ENCODE measurements around the gene PPP2R2C.

The PPP2R2C gene

DNA sequence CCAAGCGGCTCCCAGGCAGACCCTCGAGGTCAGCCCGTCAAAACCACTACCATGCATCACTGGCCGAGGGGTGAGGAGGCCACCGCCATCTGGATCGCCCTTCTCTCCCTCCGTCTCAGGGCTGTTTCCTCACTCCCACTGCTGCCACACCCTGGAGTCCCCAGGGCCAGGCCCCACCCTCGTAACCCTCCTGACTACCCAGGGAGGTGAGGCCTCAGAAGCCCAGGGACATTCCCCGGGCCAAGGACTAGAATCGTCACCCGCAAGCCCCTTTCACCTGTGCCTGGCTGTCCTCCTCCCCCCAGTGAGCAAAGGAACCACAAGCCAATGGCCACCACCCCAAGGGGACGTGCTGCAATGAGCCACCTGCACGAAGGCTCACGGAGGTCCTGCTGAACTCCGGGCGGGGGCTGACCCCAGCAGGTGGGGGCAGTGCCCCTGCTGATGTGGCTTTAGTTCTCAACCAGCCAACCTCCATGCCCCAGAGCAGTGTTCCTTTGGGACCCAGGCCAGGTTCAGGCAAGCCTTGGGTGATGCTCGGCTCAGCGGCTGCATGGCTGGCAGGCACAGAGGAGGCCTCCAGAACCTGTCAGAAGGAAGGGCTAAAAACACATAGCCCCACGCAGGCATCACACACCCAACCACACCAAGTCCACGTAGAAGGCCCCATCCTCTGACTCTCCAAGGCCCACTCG is 23.8 kb downstream of the PPP2R2C start:
- DNase-seq (ENCODE audit: low spot score), result no peak

GRCh38 chr4:6447672-6448171 is 24.7 kb downstream of the PPP2R2C start:
- DNase-seq (ENCODE audit: low spot score), result no peak

DNA sequence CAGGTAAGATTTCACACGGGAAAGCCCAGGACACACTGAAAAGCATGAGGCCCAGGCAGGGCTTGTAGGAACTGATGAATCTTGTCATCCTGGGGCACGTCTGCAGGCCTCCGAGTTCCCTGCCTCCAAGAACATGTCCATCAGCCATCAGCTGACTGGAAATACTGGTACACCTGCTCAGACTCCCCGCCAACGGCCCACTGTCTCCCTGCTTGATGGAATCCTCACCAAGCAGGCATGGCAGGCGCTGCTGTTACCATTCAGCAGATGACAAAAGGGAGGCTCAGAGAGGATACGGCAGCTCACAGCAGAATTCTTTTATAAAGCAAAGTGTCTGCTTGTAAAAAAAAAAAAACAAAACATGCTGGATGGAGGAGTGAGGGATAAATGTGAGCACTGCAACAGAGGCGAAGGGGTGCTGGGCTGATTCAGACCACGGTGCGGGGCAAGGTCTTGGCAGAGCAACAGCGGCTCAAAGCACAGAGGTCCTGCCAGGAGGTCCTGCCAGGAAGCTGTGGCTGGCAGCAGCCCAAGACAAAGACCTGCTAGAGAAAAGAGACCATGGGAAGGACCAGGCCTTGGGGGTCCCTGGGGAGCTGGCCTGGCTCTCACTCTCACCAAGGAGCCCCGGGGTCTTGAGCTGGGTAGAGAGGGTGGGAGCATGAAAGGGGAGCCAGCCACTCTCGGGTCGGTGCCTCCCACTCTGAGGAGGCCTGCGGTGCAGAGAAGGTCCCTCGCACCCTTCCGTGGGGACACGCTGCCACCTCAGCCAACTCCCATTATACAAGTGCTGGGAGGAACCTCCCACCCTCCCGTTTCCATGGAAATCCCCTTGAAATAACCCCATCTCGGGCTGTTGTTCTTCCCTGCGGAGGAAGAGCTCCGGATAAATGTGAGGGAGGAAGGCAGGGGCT is 25.6 kb downstream of the PPP2R2C start:
- no peak for DNase-seq (ENCODE audit: low spot score)

DNA sequence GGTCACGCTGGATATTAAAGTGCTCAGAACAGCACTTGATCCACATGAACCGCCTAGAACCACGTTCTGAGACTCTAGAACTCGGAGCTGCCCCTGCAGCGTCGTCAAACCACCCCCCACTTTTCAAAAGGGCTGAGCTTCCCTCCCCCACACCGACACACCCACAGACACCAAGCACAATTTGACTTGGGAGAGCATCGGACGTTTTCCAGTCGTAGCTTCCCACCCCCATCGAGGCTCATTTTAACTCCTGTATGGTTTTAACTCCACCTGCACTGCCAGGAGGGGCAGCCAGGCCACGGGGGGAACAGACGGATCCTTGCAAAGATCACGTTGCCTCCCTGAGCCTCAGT is 26.3 kb downstream of the PPP2R2C start:
- no peak for DNase-seq (ENCODE audit: low spot score)

GRCh38 chr4:6445403-6446129 is 26.8 kb downstream of the PPP2R2C start:
- no peak for DNase-seq (ENCODE audit: low spot score)

GRCh38 chr4:6444582-6444981 is 27.8 kb downstream of the PPP2R2C start:
- DNase-seq (ENCODE audit: low spot score), result no peak

GRCh38 chr4:6443035-6444023 is 29.1 kb downstream of the PPP2R2C start:
- DNase-seq (ENCODE audit: low spot score), result no peak

DNA sequence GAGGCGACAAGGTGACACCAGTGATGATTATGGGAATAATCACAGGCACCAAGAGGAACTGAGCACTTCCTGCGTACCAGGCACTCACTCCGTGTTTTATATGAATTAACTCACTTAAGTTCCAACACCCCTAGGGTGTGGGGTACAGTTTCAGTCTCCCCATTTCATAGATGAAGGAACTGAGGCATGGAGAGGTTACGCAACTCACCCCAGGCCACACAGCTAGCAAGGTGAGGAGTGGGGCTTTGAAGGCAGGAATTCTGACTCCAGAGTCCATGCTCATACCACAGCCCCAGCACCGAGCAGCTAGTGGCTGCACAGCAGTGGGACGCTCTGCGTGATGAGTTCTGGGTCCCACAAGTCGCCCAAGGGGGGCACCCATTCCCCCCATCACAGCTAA is 29.9 kb downstream of the PPP2R2C start:
- DNase-seq (ENCODE audit: low spot score), result no peak

DNA sequence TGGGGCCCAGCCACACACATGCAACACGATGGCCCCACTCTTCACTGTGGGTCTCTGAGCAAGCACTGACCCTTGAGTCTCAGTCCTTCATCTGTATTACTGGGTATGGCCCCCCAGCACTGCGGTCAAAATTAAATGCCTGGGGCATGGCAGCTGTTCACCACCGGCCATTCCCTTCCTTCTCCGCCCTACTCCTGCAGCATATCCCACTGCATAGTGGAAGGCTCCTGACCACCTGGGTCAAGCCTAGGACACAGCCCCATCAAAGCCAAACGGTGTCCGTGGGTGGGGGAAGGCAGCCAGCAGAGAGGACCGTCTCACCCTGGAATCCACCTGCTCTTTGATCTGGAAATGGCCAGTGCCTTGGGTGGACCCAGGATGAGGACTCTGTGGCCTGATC is 30.7 kb downstream of the PPP2R2C start:
- no peak for DNase-seq (ENCODE audit: low spot score)

- DNase-seq (ENCODE audit: low spot score), result no peak
These were observed 31.2 kb downstream of the PPP2R2C start for GRCh38 chr4:6441202-6441582.

DNA sequence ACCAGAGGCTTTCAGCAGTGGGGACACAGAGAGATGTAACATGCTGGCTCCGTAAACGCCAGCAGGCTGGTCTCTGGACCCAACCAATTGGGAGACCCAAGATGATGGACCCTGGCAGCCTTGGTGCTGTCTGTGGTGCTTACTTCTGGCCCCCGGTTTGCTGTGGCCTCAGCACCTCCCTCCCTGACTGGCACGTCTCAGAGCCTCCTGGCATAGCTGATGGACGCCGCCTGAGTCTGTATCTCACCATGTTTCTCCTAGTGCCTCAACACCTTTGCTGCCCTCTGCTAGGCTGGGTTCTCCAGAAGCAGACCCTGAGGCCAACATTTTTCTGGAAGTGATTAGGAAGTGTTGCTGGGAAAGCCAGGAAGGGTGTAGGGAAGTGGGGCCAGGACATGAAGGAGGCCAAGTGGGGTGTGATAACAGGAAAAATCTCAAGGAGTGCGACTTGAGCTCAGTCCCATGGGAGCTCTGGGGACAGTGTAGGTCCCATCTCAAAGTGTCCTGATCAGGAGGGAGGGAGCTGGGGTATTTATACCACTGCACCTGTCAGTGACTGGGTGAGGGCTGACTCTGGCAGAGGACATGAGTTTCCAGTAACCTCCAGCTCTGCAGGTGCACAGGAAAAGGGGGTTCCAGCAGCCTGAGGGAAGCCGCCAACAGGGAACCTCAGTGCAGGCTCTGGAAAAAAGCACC is 31.8 kb downstream of the PPP2R2C start:
- no peak for DNase-seq (ENCODE audit: low spot score)

GRCh38 chr4:6439120-6439762 is 33.2 kb downstream of the PPP2R2C start:
- no peak for DNase-seq (ENCODE audit: low spot score)

DNA sequence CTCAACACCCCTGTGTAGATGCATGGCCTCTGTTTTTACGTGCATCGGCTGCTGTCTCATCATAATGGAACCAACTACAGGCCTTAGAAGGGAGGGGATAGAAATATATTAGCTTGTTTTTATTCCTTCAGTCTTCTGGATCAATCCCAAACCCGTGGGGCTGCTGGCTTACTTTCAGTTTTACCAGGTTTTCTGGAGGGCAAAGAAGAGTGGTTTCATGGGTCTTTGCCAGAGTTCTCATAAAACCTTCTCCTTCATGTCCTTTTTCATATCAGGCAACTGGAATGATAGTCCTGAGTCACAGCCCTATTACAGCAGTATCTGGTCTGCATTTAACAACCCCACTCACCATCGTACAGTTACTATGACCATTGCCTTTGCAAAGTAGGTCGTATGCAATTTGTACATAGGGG is 34.6 kb downstream of the PPP2R2C start:
- DNase-seq (ENCODE audit: low spot score), result no peak

GRCh38 chr4:6435010-6435409 is 37.4 kb downstream of the PPP2R2C start:
- no peak for DNase-seq (ENCODE audit: low spot score)

DNA sequence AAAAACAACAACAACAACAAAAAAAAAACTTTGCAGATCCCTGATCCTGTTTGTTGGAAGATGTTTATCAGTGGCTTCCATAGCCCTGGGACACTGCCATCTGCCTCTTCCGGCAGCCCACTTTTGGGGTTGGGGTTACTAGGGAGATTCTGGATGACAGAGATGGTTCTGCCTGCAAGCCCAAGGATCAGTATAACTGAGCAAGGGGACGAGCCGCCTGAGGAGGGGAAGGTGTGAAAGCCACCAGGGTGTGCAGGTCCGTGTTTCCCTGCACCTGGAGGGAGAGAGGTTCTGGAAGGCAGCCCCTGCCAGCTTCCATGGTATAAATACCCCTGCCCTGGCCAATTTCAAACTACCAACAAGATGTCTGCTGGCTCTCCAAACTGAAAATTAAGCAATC is 41.5 kb downstream of the PPP2R2C start:
- no peak for DNase-seq (ENCODE audit: low spot score)

DNA sequence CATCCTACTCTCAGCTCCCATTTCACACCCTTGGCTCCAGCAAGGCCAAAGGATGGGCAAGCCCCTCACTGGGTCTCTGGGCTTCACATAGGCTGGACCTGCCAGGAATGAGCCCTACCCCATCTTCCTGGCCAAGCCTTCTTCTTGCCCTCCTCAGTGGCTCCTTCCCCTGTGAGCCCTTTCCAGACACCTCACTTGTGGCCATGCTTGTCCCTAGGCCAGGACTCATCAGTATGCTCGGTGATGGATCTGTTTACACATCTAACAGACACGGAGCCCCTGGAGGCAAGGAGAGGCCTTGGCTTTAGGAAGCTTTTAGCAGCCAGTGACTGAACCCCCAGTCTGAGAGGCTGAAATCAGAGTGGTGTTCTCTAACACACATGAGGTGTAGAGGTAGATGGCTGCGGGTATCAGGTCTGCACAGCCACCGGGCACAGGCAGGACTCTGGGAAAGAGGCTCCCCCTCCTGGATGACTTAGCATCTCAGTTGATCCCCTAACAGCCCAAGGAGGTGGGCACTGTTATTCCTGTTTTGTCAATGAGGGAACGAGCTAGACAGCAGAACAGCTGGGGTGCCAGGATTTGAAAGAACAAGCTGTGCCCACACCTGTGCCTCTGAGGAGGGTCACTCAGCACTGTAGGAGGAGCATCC is 44.8 kb downstream of the PPP2R2C start:
- no peak for DNase-seq (ENCODE audit: low spot score)

DNA sequence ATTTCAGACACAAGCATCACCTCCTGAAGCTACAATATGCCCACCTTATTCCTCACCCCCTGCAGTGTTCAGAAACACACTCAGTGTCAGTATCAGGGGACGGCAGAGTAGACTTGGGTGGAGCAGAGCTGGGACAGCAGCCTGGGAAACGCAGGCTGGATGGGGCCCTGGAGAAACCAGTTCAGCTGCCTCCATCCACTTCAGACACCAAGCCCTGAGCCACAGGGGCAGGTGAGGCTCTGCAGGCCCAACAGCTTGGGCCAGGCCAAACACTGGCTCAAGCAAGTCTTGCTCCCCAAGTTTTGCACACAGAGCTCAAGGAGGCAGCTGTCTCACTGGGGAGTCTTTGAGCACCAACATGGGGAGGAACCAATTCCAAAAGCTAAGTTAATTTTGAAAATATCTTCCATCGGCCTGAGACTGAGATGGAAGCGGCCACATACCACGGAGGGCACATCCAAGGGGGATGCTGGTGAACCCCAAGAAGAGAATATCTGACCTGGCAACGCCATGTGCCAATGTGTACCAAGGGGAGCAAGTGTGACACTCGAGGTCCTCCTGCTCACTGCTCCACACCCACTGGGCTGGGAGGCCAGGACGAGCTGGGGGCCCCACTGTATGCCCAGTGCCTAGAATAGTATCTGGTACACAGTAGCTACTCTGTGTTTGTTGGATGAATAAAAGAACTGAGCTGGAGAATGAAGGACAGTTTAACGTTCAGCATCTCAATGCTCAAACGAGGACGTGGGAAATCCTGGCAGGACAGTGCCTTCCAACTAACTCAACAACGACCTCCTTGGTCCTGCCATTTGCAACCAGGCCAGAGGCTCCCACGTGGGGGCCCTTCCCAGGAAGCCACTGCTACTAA is 45.6 kb downstream of the PPP2R2C start:
- DNase-seq (ENCODE audit: low spot score), result no peak

- no peak for DNase-seq (ENCODE audit: low spot score)
These were observed 46.5 kb downstream of the PPP2R2C start for GRCh38 chr4:6425911-6426310.

GRCh38 chr4:6425336-6425735 is 47.1 kb downstream of the PPP2R2C start:
- no peak for DNase-seq (ENCODE audit: low spot score)
